NCI-H1930 (cell line): ENCODE results near the gene PDLIM1.

Experiments
- DNase-seq, 2 experiments: peaks; one replicate each; lab custom pipeline; 2025; lab: John Stamatoyannopoulos, UW

The PDLIM1 gene

DNA sequence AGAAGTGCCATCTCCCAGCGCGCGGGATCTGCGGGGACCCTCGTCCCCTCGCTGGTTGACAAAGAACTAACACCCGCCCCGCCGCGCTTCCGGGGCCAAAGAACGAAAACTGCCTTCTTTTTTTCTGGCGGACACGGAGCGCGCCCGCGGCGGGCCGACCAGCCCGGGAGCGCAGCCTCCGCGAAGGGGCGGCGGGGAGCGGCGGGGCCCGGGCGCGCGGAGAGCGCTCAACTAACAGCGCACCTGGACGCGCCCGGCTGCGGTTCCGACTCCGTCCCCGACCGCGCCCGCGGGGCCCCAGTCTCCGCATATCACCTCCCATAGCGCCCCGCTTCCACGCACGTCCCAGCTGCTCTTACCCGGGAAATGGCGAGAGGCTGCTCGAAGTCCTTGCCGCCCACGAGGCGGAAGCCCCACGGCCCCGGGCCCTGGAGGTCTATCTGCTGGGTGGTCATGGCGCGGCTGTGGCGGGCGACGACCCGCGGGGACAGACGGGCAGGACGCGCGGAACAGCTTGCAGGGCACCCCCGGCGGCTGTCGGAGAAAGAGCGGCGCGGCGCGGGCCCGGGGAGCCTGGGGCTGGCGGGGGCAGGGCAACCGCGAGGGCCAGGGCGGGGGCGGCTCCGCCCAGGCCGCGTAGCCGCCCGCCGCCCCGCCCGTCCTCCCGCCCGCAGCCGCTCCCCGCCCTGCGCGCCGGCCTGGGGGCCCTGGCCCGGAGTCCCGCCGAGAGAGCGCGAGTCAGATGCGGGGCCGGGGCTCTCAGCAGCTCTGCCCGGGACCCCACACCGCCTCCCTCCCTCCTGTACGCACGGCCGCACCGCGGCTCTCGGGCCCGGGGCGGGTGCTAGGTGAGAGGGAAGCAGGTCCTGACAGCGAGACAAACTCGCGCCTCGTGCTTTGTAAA lies at the start of gene PDLIM1:
Gene PDLIM1 (minus strand): TSS at position 543 of the 904 bp plus-strand sequence. CDS start 88 bp downstream, at position 455.
- DNase-seq, result peak in 1 of 2 experiments; percentile 16

- no peak for DNase-seq
Observed at GRCh38 chr10:95339863-95340262, 49.1 kb upstream of the PDLIM1 start.

DNA sequence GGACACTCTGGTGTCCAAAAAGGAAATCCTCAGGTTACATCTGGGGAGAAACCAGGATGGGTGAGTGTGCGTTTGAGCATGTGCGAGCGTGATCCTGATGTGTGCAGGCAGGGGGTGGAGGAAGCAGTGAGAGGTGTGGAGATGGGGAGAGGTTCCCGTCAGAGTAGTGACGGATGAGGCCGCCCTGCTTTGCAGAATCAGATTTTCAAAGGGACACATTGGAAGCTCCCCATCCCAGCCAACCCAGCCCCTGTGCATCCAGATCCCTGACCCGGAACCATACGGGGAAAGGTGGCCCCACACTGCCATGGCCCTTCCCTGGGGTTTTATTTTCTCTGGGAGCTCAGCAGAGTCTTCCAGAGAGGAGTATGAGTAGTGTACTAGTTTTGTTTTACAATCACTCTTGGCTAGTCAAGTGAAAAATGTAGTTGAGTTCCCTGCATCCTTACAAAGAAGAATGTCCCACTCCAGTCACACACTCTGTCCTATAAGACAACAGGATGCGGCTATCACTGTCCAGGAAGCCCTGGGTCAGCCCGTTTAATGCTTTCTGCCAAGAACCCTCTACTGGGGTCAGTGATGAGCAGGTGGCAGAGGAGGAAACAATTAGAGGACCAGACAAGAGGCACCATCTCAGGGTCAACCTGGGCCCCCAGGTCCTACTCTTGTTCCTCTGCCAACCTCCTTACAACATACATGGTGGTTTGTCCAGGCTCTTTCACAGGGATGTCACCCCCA lies 46.8 kb upstream of the PDLIM1 start:
- DNase-seq, result no peak

DNA sequence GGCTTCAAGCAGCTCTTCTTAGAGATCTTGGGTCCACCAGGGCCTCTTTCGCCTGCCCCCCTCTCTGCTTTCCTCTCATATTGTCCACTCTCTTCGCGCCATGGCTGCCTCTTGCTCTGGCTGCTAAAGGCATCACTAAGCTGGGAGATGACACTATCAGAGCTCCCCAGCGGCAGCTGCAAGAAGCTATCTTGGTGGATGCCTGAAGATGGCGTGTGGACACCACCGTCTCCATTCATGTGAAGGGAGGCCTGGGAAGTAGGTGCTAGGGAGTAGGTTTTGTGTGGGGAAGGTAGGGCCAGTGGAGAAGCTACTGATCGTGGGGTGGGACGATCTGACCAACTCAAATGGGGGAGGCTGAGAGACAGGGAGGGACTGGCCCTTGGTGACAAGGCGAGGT lies 45.9 kb upstream of the PDLIM1 start:
- no peak for DNase-seq

- DNase-seq, result no peak
Observed at GRCh38 chr10:95335933-95336699, 45.3 kb upstream of the PDLIM1 start.

DNA sequence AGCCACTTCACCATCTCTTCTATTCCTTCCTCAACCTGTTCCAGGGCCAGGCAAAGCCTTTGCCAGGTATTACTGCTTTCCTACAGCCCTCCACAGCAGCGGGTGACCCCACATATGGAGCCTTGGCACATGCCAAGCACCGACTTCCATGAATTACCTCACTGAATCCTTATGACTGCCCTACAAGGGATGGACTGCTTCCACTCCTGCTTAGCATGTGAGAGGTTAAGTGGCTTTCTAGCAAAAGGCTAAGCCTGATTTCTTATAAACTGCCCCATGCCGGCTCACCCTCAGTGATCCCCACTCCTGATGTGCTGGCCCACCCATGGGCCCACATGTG lies 44.0 kb upstream of the PDLIM1 start:
- DNase-seq, result no peak

DNA sequence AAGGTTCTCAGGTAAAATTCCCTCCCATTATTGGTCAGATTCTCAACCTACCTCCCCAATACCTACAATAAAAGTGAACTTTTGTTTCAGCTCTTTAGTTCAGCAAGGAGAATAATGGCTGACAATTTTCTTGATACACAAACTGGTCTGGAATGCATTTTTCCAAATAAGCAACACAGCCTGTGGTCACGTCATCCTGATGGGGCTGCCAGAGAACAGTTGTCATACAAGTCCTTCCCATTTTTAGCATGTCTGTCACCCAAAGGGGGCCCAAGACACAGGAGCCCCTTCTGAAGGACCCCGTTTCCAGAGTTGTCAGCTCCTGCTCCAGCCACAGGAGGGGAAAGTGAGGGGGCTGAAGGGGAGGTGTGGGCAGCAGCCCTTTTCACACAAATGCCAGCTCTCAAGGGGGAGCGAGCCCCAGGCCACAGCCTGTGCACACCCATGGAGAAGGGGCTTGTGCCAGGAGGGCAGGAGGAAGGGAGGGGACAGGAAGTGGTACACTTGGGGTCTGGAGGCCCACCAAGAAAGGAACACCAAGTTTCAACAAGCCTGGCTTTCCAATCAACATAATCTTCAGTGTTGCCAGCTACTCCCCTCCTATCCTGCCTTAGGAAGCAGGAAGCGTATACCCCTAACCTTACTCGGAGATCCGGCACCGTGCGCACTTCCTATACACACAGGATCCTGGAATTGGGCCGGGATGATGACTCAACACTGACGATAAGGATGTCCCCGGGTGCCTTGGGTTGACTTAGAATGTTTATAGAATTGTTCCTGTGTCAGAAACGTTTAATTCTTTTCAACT lies 43.4 kb upstream of the PDLIM1 start:
- no peak for DNase-seq

- no peak for DNase-seq
Observed at GRCh38 chr10:95332666-95333249, 42.0 kb upstream of the PDLIM1 start.

DNA sequence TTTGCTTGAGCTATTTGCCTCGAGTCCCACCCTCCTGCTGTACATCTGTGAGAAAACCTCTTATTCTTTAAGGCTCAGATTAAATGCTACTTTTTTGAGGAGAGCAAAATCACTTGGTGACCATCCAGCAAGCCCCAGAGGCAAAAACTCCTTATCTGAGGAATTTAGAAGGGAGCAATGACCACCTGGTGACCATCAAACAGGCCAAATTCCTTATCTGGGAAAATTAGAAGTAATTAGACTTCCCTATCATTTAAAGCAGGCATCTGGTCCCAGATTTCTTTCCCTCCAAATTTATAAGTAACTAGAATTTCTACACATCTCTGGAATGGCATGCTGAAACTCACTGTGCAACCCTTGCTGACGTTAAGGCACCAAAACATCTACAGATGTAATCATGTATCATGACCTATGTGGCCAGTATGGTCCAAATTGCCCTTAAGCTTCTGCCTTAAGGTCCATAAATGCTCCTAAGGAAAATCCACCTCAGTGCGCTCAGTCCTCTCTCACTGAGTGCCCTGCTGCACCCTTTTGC lies 40.9 kb upstream of the PDLIM1 start:
- DNase-seq, result no peak

GRCh38 chr10:95330966-95331453 lies 40.2 kb upstream of the PDLIM1 start:
- DNase-seq, result no peak

GRCh38 chr10:95329296-95329695 lies 38.5 kb upstream of the PDLIM1 start:
- no peak for DNase-seq

DNA sequence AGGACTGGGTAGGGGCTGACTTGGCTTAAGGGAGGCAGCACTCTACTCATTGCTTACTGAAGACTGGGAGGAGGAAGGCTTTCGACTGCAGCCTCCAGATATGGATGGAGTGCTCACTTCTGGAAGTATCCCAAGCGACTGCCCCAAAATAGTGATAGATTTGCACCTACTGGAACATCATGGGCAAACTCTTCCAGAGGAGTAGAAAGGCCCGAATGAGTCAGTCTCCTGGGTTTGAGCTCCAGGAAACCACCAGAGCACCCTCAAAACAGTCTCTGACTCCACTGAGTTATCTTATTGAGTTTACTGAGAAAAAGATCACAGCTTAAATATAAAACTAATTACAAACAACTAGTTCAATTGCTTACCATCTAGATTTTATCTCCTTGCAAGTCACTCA lies 37.2 kb upstream of the PDLIM1 start:
- no peak for DNase-seq

DNA sequence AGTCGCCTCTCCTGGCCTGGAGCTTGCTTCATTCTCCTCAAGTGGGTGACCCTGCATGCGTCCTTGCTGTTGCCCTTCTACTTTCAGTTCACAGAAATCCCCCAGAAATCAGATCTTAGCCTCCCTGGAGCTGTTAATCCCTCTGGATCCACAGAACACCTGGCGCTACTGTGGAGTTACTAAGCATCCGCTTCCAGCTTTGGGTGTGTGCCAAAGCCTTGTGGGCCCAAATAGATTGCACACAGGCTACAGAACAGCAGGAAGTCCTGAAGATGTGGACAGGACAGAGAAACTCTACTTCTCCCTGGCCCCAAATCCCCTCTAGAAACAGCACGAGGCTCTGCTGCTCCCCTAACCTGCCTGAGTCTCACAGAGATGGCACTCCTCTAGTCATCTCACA lies 36.6 kb upstream of the PDLIM1 start:
- no peak for DNase-seq

- DNase-seq, result no peak
Observed at GRCh38 chr10:95326396-95326795, 35.6 kb upstream of the PDLIM1 start.

DNA sequence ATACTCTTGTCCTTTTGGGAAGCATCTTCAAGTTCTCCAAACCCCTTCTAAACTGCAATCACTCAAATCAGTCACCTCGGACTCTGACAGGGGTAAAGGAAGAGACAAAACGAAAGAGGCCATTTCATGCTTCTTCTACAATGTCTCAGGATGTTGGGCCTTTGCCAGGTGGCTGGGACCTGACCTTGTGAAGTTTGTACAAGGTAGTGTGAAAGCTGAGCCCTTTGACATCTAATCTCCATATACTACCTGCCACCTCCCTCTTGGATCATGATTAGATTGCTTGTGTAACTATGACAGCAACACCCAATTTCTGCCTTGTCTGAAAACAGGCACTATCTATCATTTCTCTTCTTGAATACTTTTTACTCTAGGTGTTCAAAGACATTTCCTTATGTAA lies 35.1 kb upstream of the PDLIM1 start:
- DNase-seq, result no peak

DNA sequence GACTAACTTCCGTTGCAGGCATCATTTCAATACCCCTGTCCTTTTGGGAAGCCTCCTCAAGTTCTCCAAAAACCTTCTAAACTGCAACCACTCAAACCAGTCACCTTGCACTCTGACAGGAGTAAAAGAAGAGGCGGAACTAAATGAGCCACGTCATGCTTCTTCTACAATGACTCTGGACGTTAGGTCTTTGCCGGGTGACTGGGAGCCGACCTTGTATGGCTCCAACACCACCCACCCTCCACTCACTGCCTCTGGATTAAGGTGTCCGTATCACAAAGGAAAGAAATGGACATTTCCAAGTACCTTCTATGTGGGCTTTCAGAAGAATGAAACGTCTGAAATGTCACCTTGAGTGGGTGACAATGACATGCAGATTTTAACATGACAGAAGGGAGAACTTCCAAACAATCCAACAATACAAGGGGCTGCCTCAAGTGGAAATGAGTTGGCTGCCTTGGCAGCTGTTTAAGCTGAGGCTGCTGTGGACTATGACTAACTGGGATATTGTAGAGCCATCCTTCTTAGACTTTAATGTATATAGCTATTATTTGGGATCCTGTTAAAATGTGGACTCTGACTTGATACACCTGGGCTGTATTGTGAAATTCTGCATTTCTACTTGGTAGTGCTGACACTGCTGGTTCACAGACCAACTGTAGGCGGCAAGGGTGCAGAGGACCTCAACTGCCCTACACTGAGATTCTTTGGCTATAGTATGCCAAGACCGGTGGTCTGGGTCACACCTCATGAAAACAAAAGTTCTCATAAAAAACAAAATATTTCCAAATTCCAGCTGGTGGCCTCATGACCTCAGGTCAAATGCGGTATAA lies 33.8 kb upstream of the PDLIM1 start:
- no peak for DNase-seq

- no peak for DNase-seq
Observed at GRCh38 chr10:95321554-95322301, 30.9 kb upstream of the PDLIM1 start.

- DNase-seq, result no peak
Observed at GRCh38 chr10:95319239-95319638, 28.4 kb upstream of the PDLIM1 start.

GRCh38 chr10:95315509-95315908 lies 24.7 kb upstream of the PDLIM1 start:
- no peak for DNase-seq
